ENCODE measurements around the gene ZNF511. TPM values are rescaled to one million over a fixed set of nuclear protein-coding genes. Genes with fewer than 3 reads are reported as not detected.

Gene ZNF511
- total and polyA plus RNA-seq, 9 of the 15 experiments (the other 6 are each of a cell fraction or from before 2014, with no cell fraction given): 0.61 to 69.3 (median 40.1) TPM

- TF ChIP-seq CHD7 (IDR thresholded peaks at IDR 0.05; ENCODE audit: low read depth, low read length): no peak
- TF ChIP-seq HSF4 (CRISPR knock-in tag; IDR thresholded peaks at IDR 0.05; ENCODE audit: borderline replicate concordance): no peak
- no peak for TF ChIP-seq SNIP1 (IDR thresholded peaks at IDR 0.05; ENCODE audit: low read depth)
- TF ChIP-seq JUND (IDR thresholded peaks at IDR 0.05; ENCODE audit: borderline replicate concordance, low read depth, low read length): 0 out of 2 replicates have a peak, but pooled peaks have one; percentile 39
- peak; percentile 18; the same call in 1 of the 3 replicates for TF ChIP-seq JUND (tag; IDR thresholded peaks at IDR 0.05; ENCODE audit: borderline replicate concordance, low read depth, low read length)
- no peak for TF ChIP-seq KAT8 (IDR thresholded peaks at IDR 0.05; ENCODE audit: low read depth)
- no peak for TF ChIP-seq NR2F6 (CRISPR knock-in tag; IDR thresholded peaks at IDR 0.05)
- TF ChIP-seq DACH1 (IDR thresholded peaks at IDR 0.05; ENCODE audit: partially characterized antibody): no peak
- no peak for TF ChIP-seq MEF2D (tag; conservative IDR thresholded peaks at IDR 0.05; ENCODE audit: low read depth)
- peak; percentile 92 for TF ChIP-seq CEBPB (tag; IDR thresholded peaks at IDR 0.05)
- TF ChIP-seq CHAMP1 (IDR thresholded peaks at IDR 0.05): no peak
- TF ChIP-seq GABPB2 (CRISPR knock-in tag; conservative IDR thresholded peaks at IDR 0.05): no peak
- peak; percentile 72; the same call in 1 of the 2 replicates for TF ChIP-seq ZBTB17 (CRISPR knock-in tag; IDR thresholded peaks at IDR 0.05)
- no peak for TF ChIP-seq CBX5 (IDR thresholded peaks at IDR 0.05; ENCODE audit: borderline replicate concordance, low read depth)
- TF ChIP-seq PHB2 (IDR thresholded peaks at IDR 0.05; ENCODE audit: low read depth): no peak
- TF ChIP-seq TRIM28 (IDR thresholded peaks at IDR 0.05): peak; percentile 44; the same call in 1 of the 2 replicates
- TF ChIP-seq XRCC3 (IDR thresholded peaks at IDR 0.05): no peak
Observed at GRCh38 chr10:133278577-133279265, 30.0 kb upstream of the ZNF511 start (continued).

All from K562 (cell line).